IMR-90 (cell line): Measurements from ENCODE around the gene TRAPPC2L. TPM values are rescaled to one million over a fixed set of nuclear protein-coding genes. Genes with fewer than 3 reads are reported as not detected.

ENCODE experiments used
- ATAC-seq: fragments of 200-7000 bp; cut with Tn5 transposase; 2 replicates; pipeline ENCODE4 v1.9.1; 2020; ENCODE audit warnings: low read depth, mild to moderate bottlenecking, moderate library complexity
- BruUV-seq: library from RNA; stranded (reverse); fragments of 400-500 nt; replicated peaks from 2 replicates; lab custom pipeline; 2021; lab: Mats Ljungman, UMichigan
- CTCF ChIA-PET: fragments of 300-600 bp; formaldehyde crosslinking; extraction: SDS; loops from one replicate; lab custom pipeline; 2021; ENCODE audit warnings: antibody characterized with exemption; lab: Yijun Ruan, JAX
- POLR2A ChIA-PET: fragments of 300-600 bp; sonication (Branson Sonifier 250); formaldehyde crosslinking; loops from one replicate; lab custom pipeline; 2022; ENCODE audit warnings: antibody characterized with exemption; ENCODE audit not compliant: unreplicated experiment; lab: Charles Lee
- DNase-seq: peaks from one replicate; pipeline ENCODE4 v3.0.0; 2013
- H2AFZ ChIP-seq: replicated peaks from 2 replicates; pipeline ENCODE3; 2013; ENCODE audit warnings: low read length, mild to moderate bottlenecking; ENCODE audit not compliant: poor library complexity
- H2AK5ac ChIP-seq: 2 replicates; pipeline ENCODE4 v1.6.1; 2013; ENCODE audit warnings: low read depth, low read length, inconsistent platforms
- H2AK9ac ChIP-seq: replicated peaks from 2 replicates; pipeline ENCODE3; 2013; ENCODE audit warnings: mild to moderate bottlenecking, low read depth, low read length, moderate library complexity; ENCODE audit not compliant: poor library complexity
- H2BK120ac ChIP-seq: 2 replicates; pipeline ENCODE4 v1.6.1; 2013; ENCODE audit warnings: low read depth, low read length, inconsistent platforms
- H2BK15ac ChIP-seq: 3 replicates; pipeline ENCODE4 v1.6.1; 2013; ENCODE audit warnings: low read depth, low read length, inconsistent platforms
- H2BK20ac ChIP-seq: 2 replicates; pipeline ENCODE4 v1.6.1; 2013; ENCODE audit warnings: low read depth, mild to moderate bottlenecking, inconsistent platforms, low read length, moderate library complexity
- H2BK5ac ChIP-seq: 2 replicates; pipeline ENCODE4 v1.6.1; 2013; ENCODE audit warnings: mild to moderate bottlenecking, low read depth, low read length, inconsistent platforms; ENCODE audit not compliant: poor library complexity, severe bottlenecking
- H3K14ac ChIP-seq: replicated peaks from 2 replicates; pipeline ENCODE4 v1.6.1; 2013; ENCODE audit warnings: low read depth, low read length, inconsistent platforms
- H3K18ac ChIP-seq: 2 replicates; pipeline ENCODE4 v1.6.1; 2013; ENCODE audit warnings: low read depth, low read length, control low read depth
- H3K23ac ChIP-seq: 2 replicates; pipeline ENCODE4 v1.6.1; 2013; ENCODE audit warnings: low read depth, low read length, inconsistent platforms
- H3K27ac ChIP-seq: 2 replicates; pipeline ENCODE4 v1.5.1; 2013; ENCODE audit warnings: mild to moderate bottlenecking, control low read depth, low read length; ENCODE audit not compliant: insufficient read depth
- H3K27me3 ChIP-seq: 2 replicates; pipeline ENCODE4 v1.6.1; 2013; ENCODE audit warnings: low read length; ENCODE audit not compliant: control insufficient read depth, insufficient read depth
- H3K36me3 ChIP-seq: 2 replicates; pipeline ENCODE4 v1.6.1; 2013; ENCODE audit warnings: low read length, mixed read lengths; ENCODE audit not compliant: control insufficient read depth, insufficient read depth
- H3K4ac ChIP-seq: 2 replicates; pipeline ENCODE4 v1.6.1; 2013; ENCODE audit warnings: low read depth, low read length, inconsistent platforms
- H3K4me1 ChIP-seq: 2 replicates; pipeline ENCODE4 v1.6.1; 2013; ENCODE audit warnings: low read length, mixed read lengths; ENCODE audit not compliant: control insufficient read depth, insufficient read depth
- H3K4me2 ChIP-seq: 2 replicates; pipeline ENCODE4 v1.6.1; 2013; ENCODE audit warnings: low read depth, mild to moderate bottlenecking, control low read depth, low read length, moderate library complexity
- H3K4me3 ChIP-seq: 2 replicates; pipeline ENCODE4 v1.5.1; 2013; ENCODE audit warnings: low read depth, mild to moderate bottlenecking, control low read depth, low read length, moderate library complexity; ENCODE audit not compliant: insufficient read depth
- H3K56ac ChIP-seq: 2 replicates; pipeline ENCODE4 v1.6.1; 2013; ENCODE audit warnings: low read length, inconsistent platforms; ENCODE audit not compliant: insufficient read depth; ENCODE audit errors: extremely low read depth
- H3K79me1 ChIP-seq, 2 experiments: 2 replicates each; pipeline ENCODE4 v1.6.1; 2013; ENCODE audit warnings: low read length in 2 of 2, inconsistent platforms in 1 of 2, low read depth in 1 of 2
- H3K9ac ChIP-seq: 2 replicates; pipeline ENCODE4 v1.6.1; 2013; ENCODE audit warnings: low read depth, low read length, control low read depth
- H3K9me1 ChIP-seq: 2 replicates; pipeline ENCODE4 v1.6.1; 2013; ENCODE audit warnings: low read length, inconsistent platforms; ENCODE audit not compliant: insufficient read depth
- H3K9me3 ChIP-seq: 2 replicates; pipeline ENCODE4 v1.6.1; 2013; ENCODE audit warnings: low read length; ENCODE audit not compliant: control insufficient read depth, insufficient read depth
- H4K20me1 ChIP-seq: 2 replicates; pipeline ENCODE4 v1.6.1; 2013; ENCODE audit warnings: low read length, inconsistent platforms; ENCODE audit not compliant: insufficient read depth
- H4K5ac ChIP-seq: 2 replicates; pipeline ENCODE4 v1.6.1; 2013; ENCODE audit warnings: mild to moderate bottlenecking, low read depth, low read length, control low read depth
- H4K8ac ChIP-seq, 2 experiments: 2 replicates each; pipeline ENCODE4 v1.6.1; 2013; ENCODE audit warnings: low read depth in 2 of 2, low read length in 2 of 2, control low read depth in 1 of 2, inconsistent platforms in 1 of 2
- H4K91ac ChIP-seq: 2 replicates; pipeline ENCODE4 v1.6.1; 2013; ENCODE audit warnings: low read depth, low read length, inconsistent platforms; ENCODE audit not compliant: insufficient read depth
- BHLHE40 ChIP-seq: fragments of 150-350 bp; IDR thresholded peaks from 2 replicates; pipeline ENCODE4 v1.6.1; 2016; ENCODE audit warnings: mild to moderate bottlenecking, low read depth, low read length
- CHD1 ChIP-seq: IDR thresholded peaks from 2 replicates; pipeline ENCODE4 v1.6.1; 2012; ENCODE audit warnings: low read depth, low read length, improper control_type of control experiment
- MAZ ChIP-seq: IDR thresholded peaks from 2 replicates; pipeline ENCODE4 v1.6.1; 2012; ENCODE audit warnings: low read depth, mild to moderate bottlenecking, low read length, improper control_type of control experiment, moderate library complexity, borderline replicate concordance
- NFE2L2 ChIP-seq: fragments of 150-350 bp; IDR thresholded peaks from 2 replicates; pipeline ENCODE4 v1.6.1; 2016; ENCODE audit warnings: low read depth, mild to moderate bottlenecking, low read length
- RAD21 ChIP-seq: IDR thresholded peaks from 2 replicates; pipeline ENCODE4 v1.6.1; 2012; ENCODE audit warnings: low read length, improper control_type of control experiment
- WGBS, 2 experiments: methylation state at CpG; one replicate each; pipeline versions ENCODE4 v1.1.5 to v1.1.7; 2013; ENCODE audit warnings: missing lambda C conversion rate in 2 of 2; ENCODE audit not compliant: insufficient read length in 1 of 2; ENCODE audit errors: extremely low coverage in 2 of 2; 5-methylcytosine and 5-hydroxymethylcytosine counted together
- dilution Hi-C: fragments of 300-500 bp; cut with HindIII; formaldehyde crosslinking; loops from one replicate; pipeline ENCODE4 v1.14.3; 2018; ENCODE audit warnings: low sequenced_read_pairs; ENCODE audit not compliant: unreplicated experiment
- in situ Hi-C: fragments of 300-500 bp; cut with MboI; formaldehyde crosslinking; loops from 3 replicates; pipeline ENCODE4 v1.14.3; 2019; ENCODE audit warnings: low sequenced_read_pairs, inconsistent platforms, mixed read lengths
- intact Hi-C: fragments of 100-400 bp; cut with micrococcal nuclease; formaldehyde crosslinking; loops from 2 replicates; pipeline ENCODE4 v1.10.0; 2022
- polyA plus RNA-seq, 3 experiments: library from polyadenylated mRNA; depleted of rRNA; stranded (reverse); fragments of >200 nt; gene quantifications; 2 replicates each; pipeline ENCODE4 v1.2.3, GENCODE V29; 2012; ENCODE audit warnings: low replicate concordance in 1 of 3
- total RNA-seq: library from RNA; depleted of rRNA; stranded (reverse); fragments of >200 nt; gene quantifications from 2 replicates; pipeline ENCODE4 v1.2.3, GENCODE V29; 2012
- TF ChIP-seq, protein P1 (sequence below): conservative IDR thresholded peaks from 2 replicates; pipeline ENCODE4 v1.5.1; 2012; ENCODE audit warnings: mild to moderate bottlenecking, low read depth, low read length, improper control_type of control experiment
- TF ChIP-seq, protein P2 (sequence below): fragments of 150-350 bp; IDR thresholded peaks from 2 replicates; pipeline ENCODE4 v1.6.1; 2017; ENCODE audit warnings: mild to moderate bottlenecking, antibody characterized with exemption, low read length, low read depth

The TRAPPC2L gene
- total and polyA plus RNA-seq, 2 of the 4 experiments (the other 2 are of a cell fraction) = 102 to 109 TPM

DNA sequence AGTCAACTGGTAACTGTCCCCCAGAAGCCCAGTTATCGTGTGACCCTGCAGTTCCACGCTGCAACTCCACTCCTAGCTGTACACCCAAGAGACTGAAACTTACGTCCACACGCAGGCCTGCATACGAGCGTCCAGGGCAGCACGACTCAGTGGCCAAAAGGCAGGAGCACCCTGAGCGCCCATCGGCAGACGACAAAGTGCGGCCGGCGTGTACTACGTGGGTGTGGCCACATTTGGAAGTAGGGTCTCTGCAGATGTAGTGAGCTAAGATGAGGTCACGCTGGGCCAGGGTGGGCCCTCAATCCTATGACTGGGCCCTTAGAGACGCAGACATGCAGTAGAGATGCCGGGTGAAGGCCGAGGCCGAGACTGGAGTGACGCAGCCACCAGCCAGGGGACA, 13.7 kb upstream of the TRAPPC2L start:
- Histone ChIP-seq H2BK20ac (no peak overlapping the region), H3K18ac (no peak overlapping the region), H3K4me2 (no peak overlapping the region), H4K20me1 (0 out of 2 replicates have a peak, but pooled peaks cover 3% of the 10 kb centered on the region), H3K9me3 (no peaks in the 10 kb centered on the region), H3K79me1 (peaks cover 4 to 16% of the 10 kb centered on the region in 2 experiments; a peak in 2 of 4 replicates), H3K27ac (no peak overlapping the region), H2AFZ (peak overlapping the region; percentile 33), H2BK5ac (no peak overlapping the region), H2AK9ac (no peak overlapping the region), H3K9ac (no peak overlapping the region), H2AK5ac (no peak overlapping the region), H3K36me3 (peaks cover 31% of the 10 kb centered on the region), H3K4me3 (no peak overlapping the region), H3K4me1 (peaks cover 3% of the 10 kb centered on the region; the same call in 1 of the 2 replicates), H4K8ac (no peak overlapping the region), H3K9me1 (no peaks in the 10 kb centered on the region), H3K14ac (no peak overlapping the region), H2BK120ac (no peak overlapping the region), H2BK15ac (no peak overlapping the region), H3K4ac (no peak overlapping the region), H4K91ac (no peak overlapping the region), H3K23ac (no peak overlapping the region), H3K56ac (no peak overlapping the region), H4K5ac (no peak overlapping the region), H3K27me3 (no peaks in the 10 kb centered on the region)
- intact Hi-C loops = no loop called here
- TF ChIP-seq BHLHE40 = no peak
- no peak for TF ChIP-seq MAZ
- TF ChIP-seq NFE2L2 = no peak
- no peak for TF ChIP-seq CHD1
- no peak for TF ChIP-seq RAD21
- TF ChIP-seq, protein P1, sequence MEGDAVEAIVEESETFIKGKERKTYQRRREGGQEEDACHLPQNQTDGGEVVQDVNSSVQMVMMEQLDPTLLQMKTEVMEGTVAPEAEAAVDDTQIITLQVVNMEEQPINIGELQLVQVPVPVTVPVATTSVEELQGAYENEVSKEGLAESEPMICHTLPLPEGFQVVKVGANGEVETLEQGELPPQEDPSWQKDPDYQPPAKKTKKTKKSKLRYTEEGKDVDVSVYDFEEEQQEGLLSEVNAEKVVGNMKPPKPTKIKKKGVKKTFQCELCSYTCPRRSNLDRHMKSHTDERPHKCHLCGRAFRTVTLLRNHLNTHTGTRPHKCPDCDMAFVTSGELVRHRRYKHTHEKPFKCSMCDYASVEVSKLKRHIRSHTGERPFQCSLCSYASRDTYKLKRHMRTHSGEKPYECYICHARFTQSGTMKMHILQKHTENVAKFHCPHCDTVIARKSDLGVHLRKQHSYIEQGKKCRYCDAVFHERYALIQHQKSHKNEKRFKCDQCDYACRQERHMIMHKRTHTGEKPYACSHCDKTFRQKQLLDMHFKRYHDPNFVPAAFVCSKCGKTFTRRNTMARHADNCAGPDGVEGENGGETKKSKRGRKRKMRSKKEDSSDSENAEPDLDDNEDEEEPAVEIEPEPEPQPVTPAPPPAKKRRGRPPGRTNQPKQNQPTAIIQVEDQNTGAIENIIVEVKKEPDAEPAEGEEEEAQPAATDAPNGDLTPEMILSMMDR = no peak
- TF ChIP-seq, protein P2, sequence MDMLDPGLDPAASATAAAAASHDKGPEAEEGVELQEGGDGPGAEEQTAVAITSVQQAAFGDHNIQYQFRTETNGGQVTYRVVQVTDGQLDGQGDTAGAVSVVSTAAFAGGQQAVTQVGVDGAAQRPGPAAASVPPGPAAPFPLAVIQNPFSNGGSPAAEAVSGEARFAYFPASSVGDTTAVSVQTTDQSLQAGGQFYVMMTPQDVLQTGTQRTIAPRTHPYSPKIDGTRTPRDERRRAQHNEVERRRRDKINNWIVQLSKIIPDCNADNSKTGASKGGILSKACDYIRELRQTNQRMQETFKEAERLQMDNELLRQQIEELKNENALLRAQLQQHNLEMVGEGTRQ = no peak
- ChIA-PET POLR2A (no interaction called here), CTCF (no interaction called here)
- no TSS peak for BruUV-seq
- no peak for DNase-seq
- WGBS, 2 experiments = 91% methylated on average over 13 of the region's 20 CpGs; no CpG with 5 or more reads in 1 of the 2 experiments
- ATAC-seq = no peak
- in situ Hi-C loops = no loop called here
- dilution Hi-C loops = no loop called here
